Dedifferentiated amniotic fluid mesenchymal stem cell (primary cell): Measurements from ENCODE around the gene PRM3.

Source experiments
- DNase-seq: peaks from one replicate; pipeline ENCODE4 v3.0.0-alpha.2; 2016; ENCODE audit errors: extremely low spot score

The PRM3 gene

GRCh38 chr16:11242658-11243057, 30.8 kb downstream of the PRM3 start:
- no peak for DNase-seq

GRCh38 chr16:11241480-11242204, 31.8 kb downstream of the PRM3 start:
- DNase-seq, result no peak

- no peak for DNase-seq
Observed at GRCh38 chr16:11240636-11241473, 32.6 kb downstream of the PRM3 start.

- no peak for DNase-seq
Observed at GRCh38 chr16:11239644-11240632, 33.5 kb downstream of the PRM3 start.

GRCh38 chr16:11238272-11239202, 34.9 kb downstream of the PRM3 start:
- DNase-seq, result no peak

- no peak for DNase-seq
Observed at GRCh38 chr16:11236461-11237254, 36.8 kb downstream of the PRM3 start.

GRCh38 chr16:11235703-11235991, 37.8 kb downstream of the PRM3 start:
- DNase-seq, result no peak

- DNase-seq, result no peak
Observed at GRCh38 chr16:11234884-11235702, 38.3 kb downstream of the PRM3 start.

GRCh38 chr16:11233727-11234376, 39.6 kb downstream of the PRM3 start:
- no peak for DNase-seq

- no peak for DNase-seq
Observed at GRCh38 chr16:11232852-11233726, 40.3 kb downstream of the PRM3 start.

- DNase-seq, result no peak
Observed at GRCh38 chr16:11232302-11232851, 41.1 kb downstream of the PRM3 start.

GRCh38 chr16:11231367-11231970, 42.0 kb downstream of the PRM3 start:
- no peak for DNase-seq

GRCh38 chr16:11229906-11230305, 43.5 kb downstream of the PRM3 start:
- no peak for DNase-seq

GRCh38 chr16:11229432-11229831, 44.0 kb downstream of the PRM3 start:
- no peak for DNase-seq

- no peak for DNase-seq
Observed at GRCh38 chr16:11225677-11226549, 47.5 kb downstream of the PRM3 start.
